Measurements from ENCODE around the gene NT5M.

DNA sequence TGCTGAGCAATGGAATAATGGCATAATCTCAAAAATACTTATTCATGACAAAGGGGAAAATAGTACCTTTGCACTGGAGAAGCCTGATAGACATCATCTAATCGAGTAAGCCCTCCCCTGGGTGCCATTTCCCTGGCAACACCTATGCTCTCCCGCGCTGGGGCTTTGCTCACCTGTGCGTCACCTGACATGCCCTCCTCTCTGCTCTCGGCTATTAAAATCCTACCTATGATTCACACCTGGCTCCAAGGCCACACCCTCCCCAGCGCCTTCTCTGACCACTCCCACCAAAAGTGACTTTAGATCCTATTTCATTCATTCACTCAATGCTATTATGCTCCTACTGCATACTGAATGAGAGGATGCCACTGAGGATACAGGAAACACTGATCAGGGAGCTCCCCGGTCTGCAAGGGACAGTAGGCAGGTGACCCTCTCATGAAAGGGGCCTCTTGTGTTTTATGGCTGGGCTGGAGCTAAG, 83.9 kb downstream of the NT5M start:
- TF ChIP-seq POLR2AphosphoS5 (IDR thresholded peaks at IDR 0.05), result no peak
- TF ChIP-seq, protein P1, sequence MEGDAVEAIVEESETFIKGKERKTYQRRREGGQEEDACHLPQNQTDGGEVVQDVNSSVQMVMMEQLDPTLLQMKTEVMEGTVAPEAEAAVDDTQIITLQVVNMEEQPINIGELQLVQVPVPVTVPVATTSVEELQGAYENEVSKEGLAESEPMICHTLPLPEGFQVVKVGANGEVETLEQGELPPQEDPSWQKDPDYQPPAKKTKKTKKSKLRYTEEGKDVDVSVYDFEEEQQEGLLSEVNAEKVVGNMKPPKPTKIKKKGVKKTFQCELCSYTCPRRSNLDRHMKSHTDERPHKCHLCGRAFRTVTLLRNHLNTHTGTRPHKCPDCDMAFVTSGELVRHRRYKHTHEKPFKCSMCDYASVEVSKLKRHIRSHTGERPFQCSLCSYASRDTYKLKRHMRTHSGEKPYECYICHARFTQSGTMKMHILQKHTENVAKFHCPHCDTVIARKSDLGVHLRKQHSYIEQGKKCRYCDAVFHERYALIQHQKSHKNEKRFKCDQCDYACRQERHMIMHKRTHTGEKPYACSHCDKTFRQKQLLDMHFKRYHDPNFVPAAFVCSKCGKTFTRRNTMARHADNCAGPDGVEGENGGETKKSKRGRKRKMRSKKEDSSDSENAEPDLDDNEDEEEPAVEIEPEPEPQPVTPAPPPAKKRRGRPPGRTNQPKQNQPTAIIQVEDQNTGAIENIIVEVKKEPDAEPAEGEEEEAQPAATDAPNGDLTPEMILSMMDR (IDR thresholded peaks at IDR 0.05), result no peak
- TF ChIP-seq POLR2A (IDR thresholded peaks at IDR 0.05), result no peak

Data from transverse colon (tissue), 4 donors.